ENCODE results near the gene DDR2. TPM values are rescaled to one million over a fixed set of nuclear protein-coding genes. Genes with fewer than 3 reads are reported as not detected.
"Not testable (repeated sequence)": the region's sequence is repeated elsewhere in the genome, so short reads cannot be mapped to it uniquely, and the experiment has no call there.

DDR2 gene
- total RNA-seq (100 to 1,000 TPM in 8 of 9 donors, 10 to 100 TPM in 1; 45.4 to 349 (median 243) TPM), polyA plus RNA-seq (100 to 1,000 TPM in 1 of 3 donors, 10 to 100 TPM in 2; 15.1 to 127 (median 34.2) TPM)
- long read RNA-seq, donor 1, partial matches to known transcripts: 5 of 6 reads
- long read RNA-seq, donor 1, other reads (novel, unspliced or antisense): 0 of 6 reads
- long read RNA-seq, donor 2: 0 reads
- long read RNA-seq, donor 3: 0 reads
- long read RNA-seq, donor 4, full-length matches to known transcripts: 4 of 56 reads
- long read RNA-seq, donor 4, partial matches to known transcripts: 9 of 56 reads
- long read RNA-seq, donor 4, other reads (novel, unspliced or antisense): 43 of 56 reads
- long read RNA-seq, donor 5, full-length matches to known transcripts: 20 of 64 reads
- long read RNA-seq, donor 5, partial matches to known transcripts: 37 of 64 reads
- long read RNA-seq, donor 5, other reads (novel, unspliced or antisense): 7 of 64 reads
- long read RNA-seq, donor 6, partial matches to known transcripts: 19 of 38 reads
- long read RNA-seq, donor 6, other reads (novel, unspliced or antisense): 14 of 38 reads
- long read RNA-seq, donor 7: 0 reads
- long read RNA-seq, donor 8, partial matches to known transcripts: 6 of 8 reads
- long read RNA-seq, donor 8, other reads (novel, unspliced or antisense): 0 of 8 reads
- long read RNA-seq, donor 9, partial matches to known transcripts: 0 of 1 reads
- long read RNA-seq, donor 9, other reads (novel, unspliced or antisense): 0 of 1 reads
- long read RNA-seq, donor 10, partial matches to known transcripts: 0 of 2 reads
- long read RNA-seq, donor 10, other reads (novel, unspliced or antisense): 0 of 2 reads

DNA sequence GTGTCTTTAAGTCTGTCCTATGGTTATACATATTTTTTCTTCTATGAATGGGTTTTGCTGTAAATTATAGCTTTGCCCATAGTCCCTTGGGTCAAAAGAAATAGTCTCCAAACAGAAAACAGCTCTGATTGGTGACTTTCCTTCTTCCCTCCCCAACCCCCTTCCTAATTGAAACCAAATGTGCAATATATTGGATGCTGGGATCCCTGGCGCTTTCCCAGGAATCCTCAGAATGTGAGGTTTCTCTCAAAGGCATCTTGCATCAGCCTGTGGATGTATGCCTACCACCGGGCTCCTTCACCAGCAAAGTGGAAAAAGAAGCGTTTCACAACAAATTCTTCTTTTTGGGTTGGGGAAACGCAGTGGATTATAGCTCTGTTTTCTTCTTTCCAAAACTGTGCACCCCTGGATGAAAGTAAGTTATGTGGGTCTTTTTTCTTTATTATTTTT is at the start of gene DDR2:
TSS of gene DDR2 (plus strand) at position 248 of the 450 bp plus-strand sequence. CDS start 86,600 bp downstream, outside the sequence.
- no peaks in the 10 kb centered on the region for H3K27me3 ChIP-seq
- peak within 1 kb of the TSS; percentile 31 to 64 (median 41) for H3K4me3 ChIP-seq
- peak within 1 kb of the TSS; percentile 61 to 93 (median 86) for H3K27ac ChIP-seq
- 27 to 48% (median 28%) methylated on average over 4 of the region's 4 CpGs for WGBS, 4 donors
- DNase-seq: peak; percentile 74 to 93 (median 89)
- TF ChIP-seq, protein P1, sequence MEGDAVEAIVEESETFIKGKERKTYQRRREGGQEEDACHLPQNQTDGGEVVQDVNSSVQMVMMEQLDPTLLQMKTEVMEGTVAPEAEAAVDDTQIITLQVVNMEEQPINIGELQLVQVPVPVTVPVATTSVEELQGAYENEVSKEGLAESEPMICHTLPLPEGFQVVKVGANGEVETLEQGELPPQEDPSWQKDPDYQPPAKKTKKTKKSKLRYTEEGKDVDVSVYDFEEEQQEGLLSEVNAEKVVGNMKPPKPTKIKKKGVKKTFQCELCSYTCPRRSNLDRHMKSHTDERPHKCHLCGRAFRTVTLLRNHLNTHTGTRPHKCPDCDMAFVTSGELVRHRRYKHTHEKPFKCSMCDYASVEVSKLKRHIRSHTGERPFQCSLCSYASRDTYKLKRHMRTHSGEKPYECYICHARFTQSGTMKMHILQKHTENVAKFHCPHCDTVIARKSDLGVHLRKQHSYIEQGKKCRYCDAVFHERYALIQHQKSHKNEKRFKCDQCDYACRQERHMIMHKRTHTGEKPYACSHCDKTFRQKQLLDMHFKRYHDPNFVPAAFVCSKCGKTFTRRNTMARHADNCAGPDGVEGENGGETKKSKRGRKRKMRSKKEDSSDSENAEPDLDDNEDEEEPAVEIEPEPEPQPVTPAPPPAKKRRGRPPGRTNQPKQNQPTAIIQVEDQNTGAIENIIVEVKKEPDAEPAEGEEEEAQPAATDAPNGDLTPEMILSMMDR (IDR thresholded peaks at IDR 0.05): no peak
- peak in 1 of 2 donors; percentile 73 for TF ChIP-seq POLR2A (IDR thresholded peaks at IDR 0.05)
- H3K36me3 ChIP-seq (replicated peaks in 1 of 2): no peaks in the 10 kb centered on the region
- H3K9me3 ChIP-seq (replicated peaks in 1 of 3): no peaks in the 10 kb centered on the region
- intact Hi-C loops (cut with DNase I): no loop called here
- peaks cover 20 to 40% of the 10 kb centered on the region in 2 donors for H3K4me1 ChIP-seq (replicated peaks in 1 of 2)

DNA sequence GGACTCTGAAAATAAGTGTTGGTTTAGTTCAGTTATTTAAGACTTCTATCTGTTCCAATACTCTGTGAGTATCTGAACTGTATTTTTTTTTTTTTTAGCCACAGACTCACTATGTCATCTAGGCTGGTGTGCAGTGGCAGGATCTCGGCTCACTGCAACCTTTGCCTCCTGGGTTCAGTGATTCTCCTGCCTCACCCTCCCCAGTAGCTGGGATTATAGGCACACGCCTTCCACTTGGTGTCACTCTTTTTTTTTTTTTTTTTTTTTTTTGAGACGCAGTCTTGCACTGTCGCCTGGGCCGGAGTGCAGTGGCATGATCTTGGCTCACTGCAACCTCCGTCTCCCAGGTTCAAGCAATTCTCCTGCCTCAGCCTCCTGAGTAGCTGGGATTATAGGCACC is 49.4 kb upstream of the DDR2 start:
- H3K27ac ChIP-seq; intact Hi-C loops (cut with DNase I); H3K27me3 ChIP-seq; H3K9me3 ChIP-seq (replicated peaks in 1 of 3); H3K4me3 ChIP-seq; DNase-seq: not testable (repeated sequence)
- WGBS, 4 donors: 80 to 93% (median 91%) methylated on average over 6 of the region's 6 CpGs
- Histone ChIP-seq H3K36me3 (replicated peaks in 1 of 2) (peaks cover 0 to 51% of the 10 kb centered on the region in 2 donors), H3K4me1 (replicated peaks in 1 of 2) (peaks cover 5 to 12% of the 10 kb centered on the region in 2 donors)

DNA sequence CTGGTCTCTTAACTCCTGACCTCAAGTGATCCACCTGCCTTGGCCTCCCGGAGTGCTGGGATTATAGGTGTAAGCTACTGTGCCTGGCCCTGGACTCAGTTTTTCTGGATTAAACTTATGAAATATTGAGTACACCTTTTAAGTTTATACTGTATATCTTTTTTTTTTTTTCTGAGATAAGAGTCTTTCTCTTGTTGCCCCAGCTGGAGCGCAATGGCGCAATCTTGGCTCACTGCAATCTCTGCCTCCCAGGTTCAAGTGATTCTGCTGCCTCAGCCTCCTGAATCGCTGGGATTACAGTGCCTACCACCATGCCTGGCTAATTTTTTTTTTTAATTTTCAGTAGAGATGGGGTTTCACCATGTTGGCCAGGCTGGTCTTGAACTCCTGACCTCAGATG is 47.2 kb upstream of the DDR2 start:
- H3K4me1 ChIP-seq (replicated peaks in 1 of 2); H3K4me3 ChIP-seq; H3K27me3 ChIP-seq; intact Hi-C loops (cut with DNase I); DNase-seq; H3K27ac ChIP-seq; H3K9me3 ChIP-seq (replicated peaks in 1 of 3): not testable (repeated sequence)
- H3K36me3 ChIP-seq (replicated peaks in 1 of 2): peaks cover 0 to 49% of the 10 kb centered on the region in 2 donors
- 92 to 99% (median 96%) methylated on average over 4 of the region's 4 CpGs for WGBS, 4 donors

DNA sequence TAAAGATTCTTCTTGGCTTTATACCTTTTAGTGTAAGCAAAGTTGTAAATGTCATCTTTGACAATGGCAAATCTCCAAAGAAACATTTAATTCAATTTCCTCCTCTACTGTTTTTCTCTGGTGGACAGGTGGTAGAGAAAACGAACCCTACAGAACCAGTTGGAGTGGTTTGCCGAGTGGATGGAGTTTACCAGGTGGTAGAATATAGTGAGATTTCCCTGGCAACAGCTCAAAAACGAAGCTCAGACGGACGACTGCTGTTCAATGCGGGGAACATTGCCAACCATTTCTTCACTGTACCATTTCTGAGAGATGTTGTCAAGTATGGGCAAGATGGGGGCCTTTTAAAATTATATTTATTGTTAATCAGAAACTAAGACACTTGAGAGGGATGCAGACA is 44.9 kb upstream of the DDR2 start:
- WGBS, 4 donors: 85 to 92% (median 89%) methylated on average over 6 of the region's 6 CpGs
- DNase-seq: no peak
- TF ChIP-seq, protein P1 (IDR thresholded peaks at IDR 0.05): no peak
- TF ChIP-seq POLR2A (IDR thresholded peaks at IDR 0.05): no peak
- Histone ChIP-seq H3K27me3 (no peaks in the 10 kb centered on the region), H3K4me1 (replicated peaks in 1 of 2) (no peaks in the 10 kb centered on the region), H3K9me3 (replicated peaks in 1 of 3) (no peaks in the 10 kb centered on the region), H3K27ac (no peak overlapping the region), H3K36me3 (replicated peaks in 1 of 2) (peaks cover 0 to 49% of the 10 kb centered on the region in 2 donors), H3K4me3 (no peak overlapping the region)
- intact Hi-C loops (cut with DNase I): no loop called here

DNA sequence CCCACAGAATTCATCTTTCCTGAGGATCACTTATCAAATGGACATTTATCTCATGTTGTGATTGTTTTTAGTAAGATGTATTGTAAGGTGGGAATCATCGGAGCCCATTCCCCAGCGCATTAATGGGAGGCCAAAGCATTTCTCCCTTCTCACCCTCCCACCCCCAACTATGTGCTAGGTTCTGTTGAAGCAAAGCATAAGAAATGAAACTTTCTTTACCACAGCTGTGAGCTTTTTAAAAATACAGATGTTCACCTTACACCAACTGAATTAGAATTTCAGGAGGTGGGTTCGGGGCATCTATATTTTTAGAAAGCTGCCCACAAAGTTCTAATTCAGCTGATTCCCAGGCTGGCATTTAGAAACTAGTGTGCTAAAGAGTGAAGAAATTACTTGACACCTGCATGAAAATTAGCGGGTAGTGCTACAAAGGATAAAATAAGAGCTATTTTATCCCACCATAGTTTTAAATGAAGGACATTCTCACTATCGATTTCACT is 44.5 kb upstream of the DDR2 start:
- no peaks in the 10 kb centered on the region for H3K4me1 ChIP-seq (replicated peaks in 1 of 2)
- 93 to 98% (median 96%) methylated on average over 5 of the region's 5 CpGs for WGBS, 4 donors
- TF ChIP-seq POLR2A (IDR thresholded peaks at IDR 0.05): no peak
- TF ChIP-seq, protein P1 (IDR thresholded peaks at IDR 0.05): no peak
- peaks cover 0 to 48% of the 10 kb centered on the region in 2 donors for H3K36me3 ChIP-seq (replicated peaks in 1 of 2)
- no peaks in the 10 kb centered on the region for H3K27me3 ChIP-seq
- intact Hi-C loops (cut with DNase I): no loop called here
- no peaks in the 10 kb centered on the region for H3K9me3 ChIP-seq (replicated peaks in 1 of 3)
- no peak for DNase-seq
- H3K27ac ChIP-seq: no peak overlapping the region
- H3K4me3 ChIP-seq: no peak overlapping the region
